Measurements from ENCODE around the gene BTBD2. TPM values are rescaled to one million over a fixed set of nuclear protein-coding genes. Genes with fewer than 3 reads are reported as not detected.

The BTBD2 gene
- total and polyA plus RNA-seq, 4 donors = 7.4 to 25.1 (median 20.2) TPM

- no peak overlapping the region for H3K4me3 ChIP-seq (ENCODE audit: low read depth in 1 of 3, low read length in 3 of 3)
- no peaks in the 10 kb centered on the region for H3K4me1 ChIP-seq (ENCODE audit: control insufficient read depth in 4 of 4, insufficient read depth in 4 of 4, low read length in 3 of 4)
- H3K9me3 ChIP-seq (ENCODE audit: control insufficient read depth in 4 of 4, low read length in 3 of 4) = no peaks in the 10 kb centered on the region
- no peak overlapping the region for H3K9ac ChIP-seq (ENCODE audit: low read depth in 1 of 2, low read length in 2 of 2)
- no peak for TF ChIP-seq RAD21 (IDR thresholded peaks at IDR 0.05)
- TF ChIP-seq ZBTB33 (IDR thresholded peaks at IDR 0.05) = no peak
- no peak for TF ChIP-seq CTCF (IDR thresholded peaks at IDR 0.05; ENCODE audit: low read depth, low read length, missing input control)
- TF ChIP-seq YY1 (IDR thresholded peaks at IDR 0.05) = no peak
- no peak for TF ChIP-seq ATF3 (IDR thresholded peaks at IDR 0.05)
- TF ChIP-seq HNF4A (conservative IDR thresholded peaks at IDR 0.05) = no peak
- no peak for TF ChIP-seq MAX (IDR thresholded peaks at IDR 0.05)
- no peak for TF ChIP-seq HNF4G (IDR thresholded peaks at IDR 0.05)
- TF ChIP-seq GABPA (IDR thresholded peaks at IDR 0.05 in 1 of 2, conservative IDR thresholded peaks at IDR 0.05 in 1 of 2) = no peak
- no peak for TF ChIP-seq NR2F2 (IDR thresholded peaks at IDR 0.05)
- no peak for TF ChIP-seq SP1 (IDR thresholded peaks at IDR 0.05)
- no peak for TF ChIP-seq EGR1 (IDR thresholded peaks at IDR 0.05; ENCODE audit: low read depth in 2 of 2)
- TF ChIP-seq TAF1 (conservative IDR thresholded peaks at IDR 0.05) = no peak
- TF ChIP-seq REST (IDR thresholded peaks at IDR 0.05) = no peak
- peaks cover 0 to 15% (median 2%) of the 10 kb centered on the region in 4 donors for H3K36me3 ChIP-seq (ENCODE audit: control insufficient read depth in 4 of 4, insufficient read depth in 3 of 4, low read depth in 1 of 4, low read length in 3 of 4)
- H3K27ac ChIP-seq (ENCODE audit: low read depth in 1 of 2, low read length in 2 of 2) = no peak overlapping the region
- WGBS = 89% methylated on average over 26 of the region's 26 CpGs
- H3K27me3 ChIP-seq (ENCODE audit: control insufficient read depth in 4 of 4, insufficient read depth in 4 of 4, low read length in 3 of 4) = no peaks in the 10 kb centered on the region
- DNase-seq (ENCODE audit: low spot score) = no peak
Observed at GRCh38 chr19:1967087-1967608, 48.4 kb downstream of the BTBD2 start.

- 96% methylated on average over 23 of the region's 23 CpGs for WGBS
- no peak overlapping the region for H3K27ac ChIP-seq (ENCODE audit: low read depth in 1 of 2, low read length in 2 of 2)
- H3K9ac ChIP-seq (ENCODE audit: low read depth in 1 of 2, low read length in 2 of 2) = no peak overlapping the region
- H3K4me1 ChIP-seq (ENCODE audit: control insufficient read depth in 4 of 4, insufficient read depth in 4 of 4, low read length in 3 of 4) = peaks cover 0 to 10% (median 5%) of the 10 kb centered on the region in 4 donors
- no peak for DNase-seq (ENCODE audit: low spot score)
- H3K4me3 ChIP-seq (ENCODE audit: low read depth in 1 of 3, low read length in 3 of 3) = no peak overlapping the region
- no peaks in the 10 kb centered on the region for H3K9me3 ChIP-seq (ENCODE audit: control insufficient read depth in 4 of 4, low read length in 3 of 4)
- H3K27me3 ChIP-seq (ENCODE audit: control insufficient read depth in 4 of 4, insufficient read depth in 4 of 4, low read length in 3 of 4) = no peaks in the 10 kb centered on the region
- no peak for TF ChIP-seq NR2F2 (IDR thresholded peaks at IDR 0.05)
- peaks cover 0 to 5% (median 2%) of the 10 kb centered on the region in 4 donors for H3K36me3 ChIP-seq (ENCODE audit: control insufficient read depth in 4 of 4, insufficient read depth in 3 of 4, low read depth in 1 of 4, low read length in 3 of 4)
Observed at GRCh38 chr19:1962674-1963073, 52.8 kb downstream of the BTBD2 start.

Data from liver (tissue), 9 donors.